GM18511 (cell line): ENCODE results near the gene PGLYRP2.

ENCODE experiments used
- ATAC-seq: cut with Tn5 transposase; IDR thresholded peaks from one replicate; pipeline ENCODE4 v1.9.1; 2021; ENCODE audit warnings: mild to moderate bottlenecking, moderate library complexity; ENCODE audit not compliant: unreplicated experiment

The PGLYRP2 gene

DNA sequence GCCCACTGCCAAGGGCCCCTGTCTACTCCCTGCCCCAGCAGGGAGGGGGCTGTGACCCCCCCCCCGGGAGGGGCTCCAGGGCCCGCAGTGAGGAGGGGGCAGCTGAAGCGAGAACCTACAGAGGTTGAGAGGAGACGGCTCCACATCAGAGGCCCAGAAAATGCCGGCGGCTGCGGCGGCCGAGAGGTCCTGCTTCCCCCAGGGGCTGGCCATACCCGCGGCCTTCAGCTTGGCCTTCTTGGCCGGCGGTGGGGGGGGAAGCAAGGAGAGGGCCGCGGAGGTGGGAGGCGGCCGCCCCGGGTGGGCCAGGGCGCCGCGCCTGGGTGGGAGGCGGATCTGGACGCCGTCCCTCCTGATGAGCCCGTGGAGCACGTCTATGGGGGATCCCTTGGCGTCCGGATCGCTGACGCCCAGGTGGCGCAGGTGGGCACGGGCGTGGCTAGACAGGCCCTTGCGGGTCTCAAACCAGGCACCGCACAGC, 51.3 kb downstream of the PGLYRP2 start:
- no peak for ATAC-seq

DNA sequence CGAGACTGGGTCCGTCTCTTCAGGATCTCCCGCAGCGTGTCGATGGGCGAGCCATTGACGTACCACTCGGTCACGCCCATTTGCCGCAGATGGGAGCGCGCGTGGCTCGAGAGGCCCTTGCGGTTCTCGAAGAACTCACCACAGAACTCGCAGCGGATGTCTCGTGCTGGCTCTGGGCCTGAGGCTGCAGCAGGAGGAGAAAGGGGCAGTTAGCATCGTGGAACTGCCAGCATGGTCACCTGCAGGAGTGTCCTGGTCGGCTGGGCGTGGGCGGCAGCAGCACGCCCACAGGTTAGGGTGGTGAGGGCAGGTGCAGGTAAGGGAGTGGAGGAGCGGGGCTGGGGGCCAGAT, 52.0 kb downstream of the PGLYRP2 start:
- ATAC-seq, result no peak

DNA sequence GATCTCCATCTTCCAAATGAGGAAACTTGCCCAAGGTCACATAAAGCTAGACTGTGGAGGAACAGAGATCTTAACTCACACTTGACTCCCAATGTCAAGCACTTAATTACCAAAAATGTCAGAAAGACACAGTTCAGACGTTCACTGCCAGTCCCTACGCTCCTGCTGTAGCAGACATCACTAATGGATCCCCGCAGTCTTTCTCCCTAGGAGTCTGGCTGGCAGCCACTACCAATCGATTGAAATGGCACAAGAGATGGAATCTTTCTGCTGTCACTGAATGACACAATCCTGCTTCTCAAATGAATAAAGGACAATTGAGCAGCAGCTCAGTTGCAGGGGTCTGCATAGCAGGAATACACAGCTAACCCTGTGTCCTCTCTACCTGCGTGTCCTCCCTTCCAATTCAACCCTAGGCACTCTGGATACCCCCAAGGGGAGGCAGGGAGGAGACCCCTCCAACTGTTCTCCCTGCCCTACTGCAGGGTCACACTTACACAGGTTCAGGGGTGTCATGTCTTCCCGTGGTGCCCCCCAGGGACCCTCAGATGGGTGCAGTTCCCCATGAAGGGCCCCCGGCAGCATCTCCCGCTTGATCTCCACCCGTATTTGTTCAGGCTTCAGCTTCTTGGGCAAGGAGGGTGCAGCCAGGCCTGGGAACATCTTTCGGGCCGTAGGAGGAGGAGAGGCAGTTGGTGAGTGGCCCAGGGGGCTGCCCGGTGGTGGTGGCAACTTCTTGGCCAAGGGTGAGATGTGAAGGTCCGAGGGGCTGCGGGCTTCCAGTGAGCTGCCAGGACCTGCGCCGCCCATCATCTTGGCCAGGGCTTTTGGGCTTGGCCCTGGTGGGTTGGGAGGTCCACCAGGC, 52.6 kb downstream of the PGLYRP2 start:
- ATAC-seq, result no peak

DNA sequence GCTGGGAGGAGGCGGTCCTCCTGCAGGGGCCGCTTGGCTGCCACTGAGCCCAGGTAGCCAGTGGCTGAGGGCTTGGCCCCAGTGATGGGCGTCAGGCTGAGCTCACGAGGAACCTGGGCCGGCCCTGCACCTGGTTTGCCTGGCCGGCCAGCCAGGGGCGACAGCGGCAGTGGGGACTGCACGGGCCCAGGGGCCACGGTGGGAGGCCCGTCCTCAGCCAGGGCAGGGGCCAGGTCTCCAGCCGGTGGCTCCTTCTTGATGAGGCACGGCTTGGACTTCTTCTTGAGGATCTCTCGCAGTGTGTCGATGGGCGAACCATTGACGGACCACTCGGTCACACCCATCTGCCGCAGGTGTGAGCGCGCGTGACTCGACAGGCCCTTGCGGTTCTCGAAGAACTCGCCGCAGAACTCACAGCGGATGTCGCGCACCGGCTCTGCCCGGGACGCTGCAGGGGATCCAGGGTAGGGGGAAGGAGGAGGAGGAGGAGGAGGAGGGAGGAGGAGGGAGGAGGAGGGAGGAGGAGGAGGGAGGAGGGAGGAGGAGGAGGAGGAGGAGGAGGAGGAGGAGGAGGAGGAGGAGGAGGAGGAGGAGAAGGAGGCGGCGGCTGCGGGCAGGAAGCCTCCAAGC, 53.9 kb downstream of the PGLYRP2 start:
- ATAC-seq, result no peak

DNA sequence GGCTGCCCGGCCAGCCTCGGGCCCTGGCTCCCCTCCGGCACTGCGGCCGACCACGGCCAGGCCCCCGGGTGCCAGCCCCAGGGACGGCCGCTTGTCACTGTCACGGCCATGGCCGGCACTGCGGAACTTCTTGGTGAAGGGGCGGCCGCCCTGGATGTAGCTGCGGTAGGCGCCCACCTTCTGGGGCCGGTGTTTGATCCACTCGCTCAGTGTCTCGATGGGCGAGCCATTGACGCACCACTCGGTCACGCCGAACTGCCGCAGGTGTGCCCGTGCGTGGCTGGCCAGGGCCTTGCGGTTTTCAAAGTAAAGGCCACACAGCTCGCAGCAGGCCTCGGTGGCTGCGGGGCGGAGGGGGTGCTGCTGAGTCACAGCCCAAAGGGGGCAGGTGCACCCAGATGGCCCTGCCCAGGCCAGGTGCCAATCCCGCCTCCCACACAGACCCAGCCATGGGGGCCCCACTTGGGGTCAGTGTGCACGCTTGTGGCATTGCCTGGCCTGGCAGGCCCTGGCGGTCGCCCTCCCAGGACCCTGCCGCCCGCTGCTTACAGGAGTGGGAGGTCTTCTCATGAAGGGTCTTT, 54.5 kb downstream of the PGLYRP2 start:
- ATAC-seq, result no peak

DNA sequence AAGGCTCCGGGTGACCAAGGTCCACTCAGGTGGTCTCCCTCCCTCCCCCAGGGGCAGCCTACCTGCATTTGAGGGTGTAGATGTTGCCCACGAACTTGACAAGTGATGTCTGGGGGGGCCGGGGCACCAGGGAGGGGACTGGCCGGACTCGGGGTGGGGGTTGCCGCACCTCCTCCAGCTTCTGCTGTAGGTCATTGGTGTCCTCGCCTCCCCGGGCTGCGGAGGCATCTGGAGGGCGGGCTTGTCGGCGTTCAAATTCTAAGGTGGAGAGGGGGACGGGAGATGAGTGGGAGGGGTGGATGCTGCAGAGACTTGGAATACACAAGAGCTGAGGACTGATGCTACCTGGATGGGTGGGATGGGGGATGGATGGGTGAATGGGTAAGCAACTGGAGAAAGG, 55.2 kb downstream of the PGLYRP2 start:
- ATAC-seq, result no peak

DNA sequence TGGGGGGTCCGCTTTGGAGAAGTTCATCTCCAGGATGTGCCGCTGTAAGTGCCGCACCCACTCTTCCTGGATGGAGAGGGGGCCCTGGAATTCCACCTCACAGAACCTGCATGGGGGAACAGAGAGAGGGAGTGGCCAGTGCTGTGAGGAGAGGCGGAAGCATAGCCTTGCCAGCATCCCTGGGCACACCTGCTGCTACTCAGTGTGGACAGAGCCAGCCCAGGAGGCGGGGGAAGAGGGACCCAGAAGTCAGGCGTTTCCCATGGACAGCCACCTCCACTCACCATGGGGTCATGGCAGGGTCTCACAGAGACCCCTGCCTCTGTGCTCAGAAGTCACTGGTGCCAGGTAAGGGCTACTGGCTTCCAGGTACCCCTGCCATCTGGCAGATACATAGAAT, 56.2 kb downstream of the PGLYRP2 start:
- no peak for ATAC-seq

DNA sequence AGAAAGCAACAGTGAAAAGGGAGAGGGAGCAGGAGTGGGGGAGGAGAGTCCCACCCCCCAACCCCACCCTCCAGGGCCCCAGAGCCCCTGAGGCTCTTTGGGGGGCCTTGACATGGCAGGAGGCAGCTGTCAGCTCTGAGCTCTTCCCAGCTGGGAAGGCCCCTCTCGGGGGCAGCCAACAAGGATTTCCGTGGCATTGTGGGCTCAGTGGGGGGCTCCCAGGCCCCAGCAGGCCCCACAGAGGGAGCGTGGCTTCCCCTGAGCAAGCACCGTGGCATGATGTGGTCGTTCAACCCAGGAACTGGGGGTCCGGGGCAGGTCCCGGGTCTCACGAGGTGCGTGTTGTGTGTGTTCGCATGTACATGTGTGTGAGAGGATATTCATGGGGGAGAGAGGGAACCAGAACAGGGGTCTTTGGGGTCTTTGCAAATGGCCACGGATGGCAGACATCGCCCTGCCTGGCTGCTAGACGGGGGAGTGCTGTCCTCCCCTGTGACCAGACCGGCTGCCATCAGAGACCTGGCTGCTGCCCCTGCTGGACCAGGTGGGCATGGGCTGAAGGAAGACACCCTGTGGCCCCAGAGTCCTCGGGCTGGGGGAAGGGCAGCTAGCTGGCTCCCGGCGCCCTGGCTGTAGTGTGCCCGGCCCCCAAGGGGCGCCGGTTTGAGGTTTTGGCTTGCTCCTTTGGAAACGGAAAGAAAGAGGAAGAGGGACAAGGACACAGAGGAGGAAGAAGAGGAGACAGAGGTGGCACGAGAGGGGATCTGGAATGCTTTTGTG, 56.8 kb downstream of the PGLYRP2 start:
- ATAC-seq, result no peak

DNA sequence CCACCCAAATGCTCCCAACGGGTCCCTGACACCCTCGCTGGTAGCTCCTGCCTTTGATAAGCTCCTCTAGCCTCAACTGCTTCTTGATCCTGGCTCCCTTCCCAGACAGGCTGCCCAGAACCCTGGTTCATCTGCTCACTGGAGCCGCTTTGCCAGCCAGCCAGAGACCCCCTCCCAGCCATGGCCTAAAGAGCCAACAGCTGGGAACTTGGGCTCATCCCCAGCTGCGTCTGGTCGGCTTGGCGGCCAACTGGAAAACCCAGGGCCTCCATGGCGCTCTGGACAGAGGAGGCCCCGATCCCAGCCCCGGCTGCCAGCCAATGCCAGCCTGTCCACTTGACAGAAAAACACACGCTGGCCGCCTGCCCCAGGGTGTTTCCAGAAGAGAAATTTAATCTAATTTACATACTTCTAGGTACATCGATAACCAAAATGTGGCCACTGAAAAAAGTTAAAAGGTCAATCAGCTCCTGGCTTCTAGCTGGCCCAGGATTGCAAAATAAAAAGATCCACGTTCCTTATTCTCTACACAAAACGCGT, 57.5 kb downstream of the PGLYRP2 start:
- no peak for ATAC-seq

DNA sequence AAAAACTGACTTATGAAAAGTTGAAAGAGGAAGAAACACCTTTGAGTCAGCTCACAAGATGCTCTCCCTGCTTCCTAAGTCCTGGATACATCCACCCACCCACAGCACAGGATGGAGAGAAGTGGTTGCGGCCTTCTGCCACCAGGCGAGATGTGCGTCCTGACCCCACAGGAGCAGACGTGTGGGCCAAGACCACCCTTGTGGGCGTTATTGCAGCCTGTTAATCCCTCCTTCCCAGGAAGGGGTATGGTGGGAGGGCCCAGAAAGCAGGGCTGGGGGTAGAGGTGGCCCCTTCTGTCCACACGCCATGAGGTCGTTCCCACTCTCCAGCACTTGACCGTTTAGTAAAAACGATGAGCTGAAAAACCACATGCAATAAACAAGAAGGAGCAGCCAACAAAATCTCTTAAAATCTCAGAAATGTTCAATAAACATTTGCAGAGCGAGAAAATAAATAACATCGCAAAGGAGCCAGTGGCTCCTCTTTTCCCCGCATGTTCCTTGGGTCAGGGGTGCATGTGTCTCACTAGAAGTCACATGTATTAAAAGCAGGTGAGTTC, 58.1 kb downstream of the PGLYRP2 start:
- no peak for ATAC-seq

DNA sequence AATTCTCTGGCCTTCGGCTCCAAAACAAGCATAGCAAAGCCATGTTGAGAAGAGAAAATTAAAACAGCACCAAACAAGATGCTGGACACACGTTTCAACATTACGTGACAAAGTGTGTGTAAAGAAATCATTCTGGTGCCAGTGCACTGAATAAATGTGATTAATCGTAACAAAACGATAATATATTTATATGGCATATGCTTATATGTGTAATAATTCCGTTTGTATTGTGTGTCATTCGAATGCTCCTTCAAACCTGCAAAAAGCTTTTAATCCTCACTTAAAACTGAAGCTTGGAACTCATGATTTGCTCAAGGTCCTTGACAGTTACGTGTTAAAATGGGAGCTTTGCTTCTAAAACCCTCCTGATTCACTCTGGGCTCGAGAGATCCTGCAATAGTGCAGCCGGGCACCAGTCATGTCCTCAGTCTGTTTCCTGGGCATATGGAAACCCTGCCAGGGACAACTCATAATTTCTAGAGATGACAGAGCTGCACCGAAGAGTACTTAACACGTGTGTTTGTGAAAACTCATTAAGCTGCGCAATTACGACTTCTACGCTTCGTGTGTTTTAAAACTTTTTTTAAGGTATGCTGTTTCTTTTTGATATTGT, 59.8 kb downstream of the PGLYRP2 start:
- ATAC-seq, result no peak
